ENCODE data around the gene NETO2.
"Not testable (repeated sequence)": the region's sequence is repeated elsewhere in the genome, so short reads cannot be mapped to it uniquely, and the experiment has no call there.

NETO2 gene

GRCh38 chr16:47063011-47063724 lies 80.6 kb downstream of the NETO2 start:
- DNase-seq: no peak

- no peak for DNase-seq
Measured at GRCh38 chr16:47061204-47061603, 82.5 kb downstream of the NETO2 start.

GRCh38 chr16:47060596-47060995 lies 83.1 kb downstream of the NETO2 start:
- no peak for DNase-seq

GRCh38 chr16:47059991-47060390 lies 83.8 kb downstream of the NETO2 start:
- no peak for DNase-seq

- not testable (repeated sequence) for DNase-seq
Measured at GRCh38 chr16:47059130-47059529, 84.6 kb downstream of the NETO2 start.

- DNase-seq: no peak
Measured at GRCh38 chr16:47058295-47059086, 85.3 kb downstream of the NETO2 start.

GRCh38 chr16:47057630-47057993 lies 86.1 kb downstream of the NETO2 start:
- DNase-seq: no peak

- DNase-seq: no peak
Measured at GRCh38 chr16:47056688-47057629, 86.8 kb downstream of the NETO2 start.

- not testable (repeated sequence) for DNase-seq
Measured at GRCh38 chr16:47056061-47056460, 87.7 kb downstream of the NETO2 start.

- no peak for DNase-seq
Measured at GRCh38 chr16:47055136-47055885, 88.4 kb downstream of the NETO2 start.

GRCh38 chr16:47054306-47054705 lies 89.4 kb downstream of the NETO2 start:
- DNase-seq: no peak

- no peak for DNase-seq
Measured at GRCh38 chr16:47053895-47054294, 89.8 kb downstream of the NETO2 start.

- no peak for DNase-seq
Measured at GRCh38 chr16:47052666-47053640, 90.8 kb downstream of the NETO2 start.

GRCh38 chr16:47051031-47051430 lies 92.7 kb downstream of the NETO2 start:
- no peak for DNase-seq

GRCh38 chr16:47049901-47050583 lies 93.7 kb downstream of the NETO2 start:
- no peak for DNase-seq

- no peak for DNase-seq
Measured at GRCh38 chr16:47047524-47048203, 96.1 kb downstream of the NETO2 start.

- DNase-seq: no peak
Measured at GRCh38 chr16:47046726-47047523, 96.8 kb downstream of the NETO2 start.

- DNase-seq: no peak
Measured at GRCh38 chr16:47045459-47045858, 98.3 kb downstream of the NETO2 start.

- no peak for DNase-seq
Measured at GRCh38 chr16:47045023-47045422, 98.7 kb downstream of the NETO2 start.

All from GDM1 (cell line).